ENCODE data around the gene PHYKPL.
"Not testable (repeated sequence)": the region's sequence is repeated elsewhere in the genome, so short reads cannot be mapped to it uniquely, and the experiment has no call there.

Gene PHYKPL

DNA sequence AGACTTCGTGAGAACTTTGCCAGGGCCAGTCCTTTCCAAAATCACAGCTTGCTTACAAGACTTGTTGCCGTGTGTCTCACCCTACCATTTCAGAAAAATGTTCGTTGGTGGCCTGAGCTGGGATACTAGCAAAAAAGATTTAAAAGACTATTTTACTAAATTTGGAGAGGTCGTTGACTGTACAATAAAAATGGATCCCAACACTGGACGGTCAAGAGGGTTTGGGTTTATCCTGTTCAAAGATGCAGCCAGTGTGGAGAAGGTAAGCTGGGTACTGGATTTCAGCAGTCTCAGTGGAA is 26.9 kb downstream of the PHYKPL start:
- DNase-seq, result no peak

DNA sequence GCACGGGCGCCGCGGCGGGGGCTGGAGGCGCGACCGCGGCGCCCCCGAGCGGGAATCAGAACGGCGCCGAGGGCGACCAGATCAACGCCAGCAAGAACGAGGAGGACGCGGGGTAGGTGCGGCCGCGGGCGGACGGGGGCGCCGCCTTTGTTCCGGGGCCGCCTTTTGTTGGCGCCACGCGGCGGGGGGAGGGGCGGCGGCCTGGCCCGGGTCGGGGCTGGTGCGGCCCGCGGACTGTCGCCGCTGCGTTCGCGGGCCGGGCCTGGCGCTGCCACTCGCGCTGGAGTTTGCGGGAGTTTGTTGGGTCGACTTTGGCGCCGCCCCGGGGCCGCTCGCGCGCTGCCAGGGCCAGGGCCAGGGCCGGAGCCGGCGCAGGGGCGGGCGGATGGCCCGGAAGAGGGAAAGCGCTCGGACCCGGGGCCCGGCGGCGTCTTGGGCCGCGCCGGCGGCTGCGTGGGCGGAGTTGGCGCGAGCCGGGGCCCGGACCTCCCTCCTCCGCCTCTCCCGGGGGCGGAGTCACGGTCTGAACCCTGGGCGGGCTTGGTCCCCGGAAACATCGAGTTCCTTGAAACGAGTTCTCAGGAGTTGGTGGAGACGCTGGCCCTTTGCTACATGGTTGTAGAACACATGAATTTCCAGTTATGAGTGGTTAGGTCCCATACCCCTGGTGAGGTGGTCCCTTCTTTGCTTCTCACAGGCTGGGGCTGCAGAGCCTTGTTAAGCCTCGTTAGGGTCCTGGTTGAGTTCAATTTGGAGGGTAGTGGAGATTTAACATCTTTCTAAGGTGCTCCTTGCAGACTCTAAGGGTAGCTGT is 27.5 kb downstream of the PHYKPL start:
- peak; percentile 18 for DNase-seq

DNA sequence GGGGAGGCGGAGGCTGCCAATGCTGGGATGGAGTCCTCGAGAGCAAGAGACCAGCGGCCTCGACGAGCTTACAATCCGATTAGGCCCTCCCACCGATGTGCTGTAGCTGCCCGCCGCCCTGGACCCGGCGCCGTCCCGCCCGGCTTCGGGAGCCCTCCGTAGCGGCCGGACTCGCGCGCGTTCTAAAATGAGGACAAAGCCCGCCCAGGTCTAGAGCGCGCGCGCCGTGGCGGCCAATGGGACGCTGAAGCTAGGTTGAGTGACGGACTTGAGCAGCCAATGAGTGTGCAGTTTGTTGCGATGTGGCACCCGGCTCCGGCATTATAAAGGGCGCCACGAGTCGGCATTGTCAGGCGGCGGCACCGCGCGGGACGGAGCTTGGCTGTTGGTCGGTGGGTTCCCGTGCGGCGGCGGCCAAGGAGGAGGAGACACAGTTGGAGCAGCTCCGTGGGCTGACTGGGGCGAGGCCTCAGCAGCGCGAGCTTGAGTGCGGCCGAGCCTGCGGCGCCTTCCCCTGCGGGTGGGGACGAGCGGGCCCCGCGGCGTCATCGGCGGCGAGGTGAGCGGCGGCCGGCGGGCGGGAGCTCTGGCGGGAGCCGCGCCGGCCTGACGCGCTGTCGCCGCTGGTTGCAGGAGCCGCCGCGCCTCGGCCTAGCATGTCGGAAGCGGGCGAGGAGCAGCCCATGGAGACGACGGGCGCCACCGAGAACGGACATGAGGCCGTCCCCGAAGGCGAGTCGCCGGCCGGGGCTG is 28.2 kb downstream of the PHYKPL start, which contains the start of gene HNRNPAB:
HNRNPAB (plus strand) TSS at position 352 of the 753 bp plus-strand sequence; CDS start at position 657, 305 bp downstream.
- peak; percentile 77 for DNase-seq

DNA sequence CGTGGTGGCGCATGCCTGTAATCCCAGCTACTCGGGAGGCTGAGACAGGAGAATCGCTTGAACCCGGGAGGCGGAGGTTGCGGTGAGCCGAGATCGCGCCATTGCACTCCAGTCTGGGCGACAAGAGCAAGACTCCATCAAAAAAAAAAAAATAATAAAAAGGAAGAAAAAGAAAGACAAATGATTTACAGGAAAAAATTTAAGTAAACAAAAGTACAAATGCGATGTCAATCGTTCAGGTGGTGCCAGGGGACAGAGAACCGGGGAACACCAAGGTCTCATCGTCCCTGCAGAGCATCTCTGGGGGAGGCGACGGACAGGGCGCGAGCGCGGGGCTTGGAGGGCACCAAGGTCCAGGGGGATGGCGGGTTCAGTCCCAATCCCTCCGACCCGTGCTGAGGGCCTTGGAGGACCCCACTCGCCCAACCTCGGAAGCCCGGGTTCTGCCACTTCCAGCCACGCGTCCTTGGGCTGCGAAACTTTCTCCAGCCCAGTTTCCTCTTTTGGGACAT is 28.9 kb downstream of the PHYKPL start:
- no peak for DNase-seq

DNA sequence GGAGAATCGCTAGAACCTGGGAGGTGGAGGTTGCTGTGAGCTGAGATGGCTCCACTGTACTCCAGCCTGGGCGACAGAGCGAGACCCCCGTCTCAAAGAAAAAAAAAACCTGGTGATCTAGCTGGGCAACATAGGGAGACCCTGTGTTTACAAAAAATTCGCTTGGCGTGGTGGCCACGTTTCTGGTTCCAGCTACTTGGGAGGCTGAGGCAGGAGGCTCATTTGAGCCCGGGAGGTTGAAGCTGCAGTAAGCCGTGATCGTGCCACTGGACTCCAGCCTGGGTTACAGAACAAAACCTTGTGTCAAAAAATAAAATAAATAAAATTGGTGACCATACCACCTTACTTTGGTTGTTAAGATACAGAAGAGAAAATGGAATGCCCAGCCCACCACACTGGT is 30.1 kb downstream of the PHYKPL start:
- DNase-seq, result no peak

DNA sequence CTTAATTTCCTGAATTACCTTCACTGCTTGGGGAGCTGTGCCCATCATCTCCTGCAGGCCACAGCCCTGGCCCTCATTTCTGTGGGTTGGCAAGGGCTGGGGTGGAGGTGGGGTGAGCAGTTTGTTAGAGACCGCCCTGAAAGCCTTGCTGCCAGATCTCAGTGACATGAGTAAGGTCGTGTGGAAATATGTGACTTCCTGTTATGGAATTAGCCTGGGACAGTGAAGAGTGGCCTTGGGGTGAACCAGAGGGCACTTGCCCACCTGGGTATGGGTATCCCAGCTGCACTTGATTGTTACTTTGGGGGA is 30.7 kb downstream of the PHYKPL start:
- no peak for DNase-seq

DNA sequence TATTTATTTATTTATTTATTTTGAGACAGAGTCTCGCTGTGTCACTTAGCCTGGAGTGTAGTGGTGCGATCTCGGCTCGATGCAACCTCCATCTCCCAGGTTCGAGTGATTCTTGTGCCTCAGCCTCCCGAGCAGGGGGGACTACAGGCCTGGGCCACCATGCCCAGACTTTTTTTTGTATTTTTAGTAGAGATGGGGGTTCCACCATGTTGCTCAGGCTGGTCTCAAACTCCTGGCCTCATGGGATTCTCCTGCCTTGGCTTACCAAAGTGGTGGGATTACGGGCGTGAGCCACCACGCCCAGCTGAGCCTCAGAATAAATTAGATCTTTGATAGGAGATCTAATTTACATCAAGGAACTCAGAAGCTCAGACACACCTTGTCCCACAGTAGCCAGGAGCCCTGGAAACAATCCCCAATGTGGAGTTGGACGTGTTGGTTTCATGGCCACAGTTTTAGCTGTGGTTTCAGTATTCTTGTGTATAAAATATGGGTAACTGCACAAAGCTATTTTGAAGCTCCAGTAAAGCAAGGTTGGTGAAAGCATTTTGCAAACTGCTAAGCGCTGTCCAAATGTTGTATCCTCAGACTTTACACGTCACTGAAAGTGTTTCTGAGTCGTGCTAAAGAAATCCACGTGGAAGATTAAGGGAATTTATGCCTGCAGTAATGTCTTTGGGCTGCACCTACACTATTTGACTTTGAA is 31.2 kb downstream of the PHYKPL start:
- no peak for DNase-seq

DNA sequence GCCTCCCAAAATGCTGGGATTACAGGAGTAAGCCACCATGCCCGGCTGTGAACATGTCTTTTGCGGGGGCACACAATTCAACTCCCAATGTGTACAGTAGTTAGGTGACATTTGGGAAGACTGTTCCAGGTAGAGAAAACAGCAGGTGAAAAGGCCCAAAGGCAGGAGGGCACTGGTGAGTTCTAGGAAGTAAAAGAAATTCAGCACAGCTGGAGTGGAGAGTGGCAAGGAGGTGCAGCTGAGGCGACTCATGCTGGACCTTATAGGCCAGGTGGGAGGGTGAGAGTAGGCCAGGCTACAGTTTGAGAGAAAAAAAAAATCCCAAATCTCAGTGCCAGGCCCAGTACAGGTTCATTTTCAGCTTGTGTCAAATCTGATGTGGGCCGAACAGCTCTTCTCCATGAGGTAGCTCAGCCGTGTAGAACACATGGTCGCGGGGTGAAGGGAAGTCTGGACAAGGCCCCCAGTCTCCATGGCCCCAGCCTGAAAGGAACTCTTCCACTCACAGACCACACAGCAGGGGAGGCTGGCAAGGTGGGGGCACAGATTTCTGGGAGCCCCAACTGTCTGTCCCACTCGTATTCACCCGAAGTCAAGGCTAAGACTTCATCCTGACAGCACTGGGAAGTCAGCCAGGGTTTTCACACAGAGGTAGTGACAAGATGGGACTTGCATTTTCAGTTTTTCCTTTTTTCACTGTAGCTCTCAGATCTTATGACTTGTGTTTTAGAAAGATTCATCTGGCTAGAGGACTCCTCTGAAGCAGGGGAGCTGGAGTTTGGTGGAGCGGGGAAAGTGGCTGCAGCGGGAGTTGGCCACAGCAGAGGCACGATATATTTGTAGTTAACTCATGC is 32.8 kb downstream of the PHYKPL start:
- DNase-seq, result no peak

DNA sequence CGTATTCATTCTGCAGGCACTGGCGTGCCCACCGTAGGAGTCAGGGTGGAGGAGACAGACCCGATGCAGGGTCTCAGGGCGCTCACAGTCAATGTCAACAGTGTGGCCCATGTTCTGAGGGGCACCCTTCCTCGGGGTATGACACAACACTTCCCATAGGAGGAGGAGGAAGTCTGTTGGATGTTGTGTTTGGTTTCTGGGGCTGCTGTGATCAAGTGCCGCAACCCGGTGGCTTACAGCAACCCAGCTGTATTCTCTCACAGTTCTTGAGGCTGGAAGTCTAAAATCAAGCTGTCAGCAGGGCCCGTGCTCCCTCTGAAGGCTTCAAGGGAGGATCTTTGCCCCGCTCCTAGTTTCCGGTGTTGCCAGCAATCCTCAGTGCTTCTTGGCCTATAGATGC is 33.9 kb downstream of the PHYKPL start:
- no peak for DNase-seq

DNA sequence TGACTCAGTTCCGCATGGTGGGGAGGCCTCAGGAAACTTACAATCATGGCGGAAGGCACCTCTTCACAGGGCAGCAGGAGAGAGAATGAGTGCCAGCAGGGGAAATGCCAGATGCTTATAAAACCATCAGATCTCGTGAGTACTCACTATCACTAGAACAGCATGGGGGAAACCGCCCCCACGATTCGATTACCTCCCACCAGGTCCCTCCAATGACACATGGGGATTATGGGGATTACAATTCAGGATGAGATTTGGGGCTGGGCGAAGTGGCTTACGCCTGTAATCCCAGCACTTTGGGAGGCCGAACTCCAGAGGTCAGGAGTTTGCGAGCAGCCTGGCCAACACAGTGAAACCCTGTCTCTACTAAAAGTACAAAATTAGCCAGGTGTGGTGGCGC is 34.5 kb downstream of the PHYKPL start:
- DNase-seq, result not testable (repeated sequence)

DNA sequence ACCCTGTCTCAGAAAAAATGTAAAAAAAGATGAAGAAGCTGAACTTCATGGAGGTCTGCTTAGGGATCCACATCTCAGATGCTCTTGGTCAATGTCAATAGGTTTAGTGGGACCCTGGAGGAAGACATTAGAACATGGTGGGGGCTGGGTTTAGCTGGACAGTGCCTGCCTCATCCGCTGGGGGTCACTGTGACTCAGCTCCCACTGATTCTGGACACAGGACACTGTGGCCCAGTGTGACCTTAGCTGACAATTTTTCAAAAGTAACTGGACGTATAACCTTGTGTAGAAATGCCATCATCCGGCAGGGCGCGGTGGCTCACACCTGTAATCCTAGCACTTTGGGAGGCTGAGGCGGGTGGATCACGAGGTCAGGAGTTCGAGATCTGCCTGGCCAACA is 35.6 kb downstream of the PHYKPL start:
- DNase-seq, result no peak

DNA sequence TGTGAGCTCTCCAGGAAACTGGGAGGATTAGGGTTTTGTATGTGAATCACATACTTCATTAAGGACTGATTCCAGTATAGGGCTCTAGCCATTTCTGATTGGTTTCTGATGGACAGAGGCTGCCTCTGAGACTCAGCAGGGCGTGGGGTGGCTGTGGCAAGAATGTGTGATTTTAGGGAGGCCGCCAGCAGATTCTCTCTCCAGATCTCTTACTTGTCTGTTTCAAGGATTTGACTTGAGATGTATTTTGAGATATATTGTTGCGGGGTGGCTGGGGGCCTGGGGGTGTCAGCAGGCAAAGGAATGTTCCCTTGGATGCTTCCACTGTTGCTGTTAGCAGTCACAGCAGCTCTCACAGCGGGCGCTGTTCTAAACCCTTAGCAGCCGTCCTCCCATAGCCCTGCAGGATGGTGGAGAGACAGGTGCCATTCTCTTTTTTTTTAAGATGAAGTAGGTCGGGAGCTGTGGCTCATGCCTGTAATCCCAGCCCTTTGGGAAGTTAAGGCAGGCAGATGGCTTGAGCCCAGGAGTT is 36.3 kb downstream of the PHYKPL start:
- DNase-seq, result no peak

DNA sequence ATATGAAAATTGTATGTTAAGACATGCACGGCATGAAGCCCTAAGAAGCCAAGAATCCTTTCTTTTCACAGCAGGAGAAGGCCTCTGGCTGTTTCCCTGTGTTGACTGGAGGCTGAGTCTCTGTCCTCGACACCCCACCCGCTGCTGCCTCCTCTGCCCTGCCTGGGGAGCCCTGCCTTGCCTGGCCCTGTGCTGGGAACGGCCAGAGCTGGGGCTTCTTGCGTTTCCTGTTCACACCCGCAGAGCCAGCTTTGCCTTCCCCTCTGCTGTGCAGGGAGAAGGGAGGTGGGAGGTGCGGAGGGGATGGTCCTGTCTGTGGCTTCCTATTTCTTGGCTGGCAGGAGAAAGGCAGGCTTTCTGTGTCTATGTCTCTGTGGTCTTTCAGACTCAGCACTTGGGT is 38.6 kb downstream of the PHYKPL start:
- DNase-seq, result no peak

DNA sequence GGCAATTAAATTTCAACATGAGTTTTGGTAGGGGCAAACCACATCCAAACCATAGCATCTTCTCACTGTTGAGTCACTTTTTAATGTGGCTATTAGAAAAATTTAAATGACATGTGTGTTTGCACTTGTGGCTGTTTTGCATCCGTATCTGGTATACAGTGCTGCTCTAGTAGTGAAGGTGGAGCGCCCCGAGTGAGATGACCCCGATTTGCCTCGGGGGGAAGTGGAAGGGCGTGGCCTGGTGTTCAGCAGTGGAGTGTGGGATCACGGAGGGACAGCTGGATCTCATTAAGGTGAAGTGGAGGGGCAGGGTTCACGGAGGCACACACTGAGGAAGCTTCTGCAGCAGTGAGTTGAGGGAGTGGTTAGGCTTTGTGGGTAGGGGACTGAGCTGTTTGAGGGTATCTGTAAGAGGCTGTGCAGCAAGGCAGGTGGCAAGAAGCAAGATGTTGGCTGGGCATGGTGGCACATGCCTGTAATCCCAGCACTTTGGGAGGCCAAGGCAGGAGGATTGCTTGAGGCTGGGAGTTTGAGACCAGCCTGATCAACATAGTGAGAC is 39.3 kb downstream of the PHYKPL start:
- no peak for DNase-seq

DNA sequence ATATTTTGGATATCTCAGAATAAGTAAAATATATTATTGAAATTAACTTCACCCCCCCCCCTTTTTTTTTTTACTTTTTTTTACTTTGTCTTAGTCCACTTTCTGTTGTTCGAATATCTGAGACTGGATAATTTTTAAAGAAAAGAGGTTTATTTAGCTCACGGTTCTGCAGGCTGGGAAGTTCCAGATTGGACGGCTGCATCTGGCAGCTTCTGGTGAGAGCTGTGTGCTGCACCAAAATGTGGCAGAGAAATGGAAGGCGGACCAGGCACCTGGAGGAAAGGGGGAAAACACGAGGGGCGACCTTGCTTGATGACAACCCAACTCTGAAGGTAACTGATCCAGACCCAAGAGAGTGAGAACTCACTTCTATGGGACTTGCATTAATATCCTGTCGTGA is 39.8 kb downstream of the PHYKPL start:
- DNase-seq, result no peak

DNA sequence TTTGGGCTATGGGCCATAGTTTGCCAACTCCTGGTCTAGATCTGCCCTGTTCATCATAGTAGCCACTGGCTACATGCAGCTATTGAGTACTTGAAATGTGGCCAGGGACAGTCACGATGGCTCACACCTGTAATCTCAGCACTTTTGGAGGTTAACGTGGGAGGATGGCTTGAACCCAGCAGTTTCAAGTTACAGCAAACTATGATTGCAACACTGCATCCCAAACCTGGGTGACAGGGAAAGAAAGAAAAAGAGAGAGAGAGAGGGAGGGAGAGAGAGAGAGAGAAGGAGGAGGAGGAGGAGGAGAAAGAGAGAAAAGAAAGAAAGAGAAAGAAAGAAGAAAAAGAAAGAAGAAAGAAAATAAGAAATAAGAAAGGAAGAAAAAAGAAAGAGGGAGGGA is 40.4 kb downstream of the PHYKPL start:
- DNase-seq, result no peak

DNA sequence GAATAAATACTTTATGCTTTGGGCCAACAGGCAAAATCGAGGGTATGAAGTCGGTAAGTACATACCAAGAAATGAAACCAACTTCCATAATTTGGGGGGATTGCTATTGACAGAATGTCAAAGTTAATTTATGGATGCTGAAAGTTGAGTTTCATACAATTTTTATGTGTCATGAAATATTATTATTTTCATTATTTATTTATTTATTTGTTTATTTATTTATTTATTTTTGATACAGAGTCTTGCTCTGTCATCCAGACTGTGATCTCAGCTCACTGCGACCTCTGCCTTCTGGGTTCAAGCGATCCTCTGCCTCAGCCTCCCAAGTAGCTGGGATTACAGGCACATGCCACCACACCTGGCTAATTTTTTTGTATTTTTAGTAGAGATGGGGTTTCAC is 40.9 kb downstream of the PHYKPL start:
- DNase-seq, result no peak

DNA sequence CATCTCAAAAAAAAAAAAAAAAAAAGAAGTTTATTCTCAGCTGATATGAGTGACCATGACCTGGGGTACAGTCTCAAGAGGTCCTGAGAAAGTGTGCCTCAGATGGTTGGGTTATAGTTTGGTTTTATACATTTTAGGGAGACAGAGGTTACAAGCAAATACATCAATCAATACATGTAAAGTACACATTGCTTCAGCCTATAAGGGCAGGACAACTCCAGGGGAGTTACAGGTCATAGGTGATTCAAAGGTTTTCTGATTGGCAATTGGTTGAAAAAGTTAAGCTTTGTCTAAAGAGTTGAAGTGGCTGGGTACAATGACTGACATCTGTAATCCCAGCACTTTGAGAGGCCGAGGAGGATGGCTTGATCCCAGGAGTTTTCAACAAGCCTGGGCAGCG is 43.2 kb downstream of the PHYKPL start:
- DNase-seq, result no peak

DNA sequence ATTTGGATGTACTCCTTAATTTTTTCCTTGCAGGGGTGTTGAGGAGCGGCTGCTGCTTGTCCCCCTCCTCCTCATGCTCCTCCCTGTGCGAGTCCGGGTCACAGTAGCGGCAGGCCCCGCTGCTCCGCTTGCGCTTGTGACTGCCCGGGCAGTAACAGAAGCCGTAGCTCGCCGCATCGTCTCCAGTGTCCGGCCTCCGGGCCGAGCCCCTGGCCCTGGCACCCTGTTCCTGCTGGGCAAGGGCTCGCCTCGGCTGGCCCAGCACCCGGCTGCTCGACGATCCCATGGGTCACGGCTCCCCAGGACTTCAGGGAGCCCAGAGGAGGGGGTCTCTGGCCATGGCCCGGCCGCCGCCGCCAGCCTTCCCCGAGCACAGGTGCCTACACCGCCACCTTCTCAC is 45.6 kb downstream of the PHYKPL start, which contains the start of gene GMCL2:
GMCL2 (minus strand) TSS at position 358 of the 400 bp plus-strand sequence; CDS start at position 286, 72 bp downstream.
- no peak for DNase-seq

DNA sequence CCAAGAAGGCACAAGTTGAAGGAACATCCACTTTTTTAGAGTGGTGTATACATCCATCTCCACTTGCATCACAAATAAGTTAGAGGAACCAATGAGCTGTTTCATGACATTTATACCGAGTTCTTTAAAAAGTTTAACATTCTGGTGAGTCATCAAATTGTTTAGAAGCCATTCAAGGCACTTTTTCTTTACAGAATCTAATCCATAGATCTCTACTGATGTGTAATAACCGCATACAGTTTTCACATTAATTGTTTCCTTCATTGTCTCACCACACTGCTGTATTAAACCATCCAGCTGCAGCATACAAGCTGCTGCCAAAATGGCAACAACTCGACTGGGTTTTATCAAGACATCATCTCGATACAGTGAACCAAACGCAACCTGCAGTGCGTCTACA is 46.2 kb downstream of the PHYKPL start:
- no peak for DNase-seq

DNA sequence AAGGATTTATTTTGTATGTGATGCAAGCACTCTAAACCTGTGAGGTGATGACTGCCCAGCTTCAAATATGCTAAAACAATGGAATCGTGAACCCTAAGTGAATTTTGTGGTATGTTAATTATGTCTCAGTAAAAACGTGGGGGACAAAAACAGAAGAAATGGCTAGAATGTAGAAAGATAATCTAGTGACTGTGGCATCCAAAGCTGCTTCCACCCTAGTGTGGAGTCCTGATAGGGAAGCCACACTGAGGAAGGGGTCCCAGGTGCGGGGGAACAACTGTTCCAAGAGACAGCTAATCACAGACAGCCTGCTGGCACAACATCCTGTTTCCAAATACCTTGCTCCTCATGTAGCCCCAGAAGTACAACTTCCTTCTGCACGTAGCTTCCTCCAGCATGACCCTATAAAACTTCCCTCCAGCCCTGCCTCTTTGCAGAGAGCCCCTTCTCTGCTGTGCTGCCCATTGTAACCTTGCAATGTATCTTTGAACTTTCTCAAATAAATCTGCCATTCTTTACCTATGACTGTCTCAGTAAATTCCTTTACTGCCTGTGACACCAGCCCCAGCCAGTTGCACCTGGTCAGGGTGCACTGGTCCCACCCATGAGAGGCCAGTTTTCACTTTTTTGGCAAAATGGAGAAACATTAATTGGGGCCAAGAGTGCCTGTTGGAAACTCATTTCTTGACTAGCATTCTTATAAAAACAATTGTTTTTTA is 50.3 kb downstream of the PHYKPL start:
- no peak for DNase-seq
